ENCODE results near the gene ZNF552. TPM values are rescaled to one million over a fixed set of nuclear protein-coding genes. Genes with fewer than 3 reads are reported as not detected.

Gene ZNF552
- total and polyA plus RNA-seq, 2 donors (not counting 1 experiment from before 2014, with no cell fraction given), result 6.7 to 21.7 TPM

DNA sequence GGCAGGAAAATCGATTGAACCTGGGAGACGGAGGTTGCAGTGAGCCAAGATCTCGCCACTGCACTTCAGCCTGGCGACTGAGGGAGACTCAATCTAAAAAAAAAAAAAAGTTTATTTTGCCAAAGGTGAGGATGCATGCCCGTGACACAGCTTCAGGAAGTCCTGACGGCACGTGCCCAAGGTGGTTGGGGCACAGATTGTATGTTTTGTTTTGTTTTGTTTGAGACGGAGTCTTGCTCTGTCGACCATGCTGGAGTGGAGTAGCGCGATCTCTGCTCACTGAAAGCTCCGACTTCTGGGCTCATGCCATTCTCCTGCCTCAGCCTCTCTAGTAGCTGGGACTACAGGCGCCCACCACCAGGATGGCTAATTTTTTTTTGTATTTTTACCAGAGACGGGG lies 3.3 kb upstream of the ZNF552 start:
- ATAC-seq (ENCODE audit: low read depth), result no peak
- Mint-ChIP-seq H3K4me3 (no peak overlapping the region), H3K27me3 (no peaks in the 10 kb centered on the region), H3K4me1 (peaks cover 54% of the 10 kb centered on the region), H3K9me3 (ENCODE audit: insufficient read depth) (no peaks in the 10 kb centered on the region), H3K27ac (no peak overlapping the region)
- Histone ChIP-seq H3K27me3 (replicated peaks in 1 of 4; ENCODE audit: control extremely low read depth in 1 of 4, control insufficient read depth in 3 of 4, insufficient read depth in 4 of 4, low read length in 3 of 4) (no peaks in the 10 kb centered on the region), H3K4me2 (replicated peaks; ENCODE audit: low read depth, low read length, poor library complexity, severe bottlenecking) (no peak overlapping the region), H3K4me3 (ENCODE audit: control extremely low read depth in 1 of 5, extremely low read depth in 1 of 5, insufficient read depth in 1 of 5, low read depth in 2 of 5, low read length in 4 of 5) (no peak overlapping the region), H3K79me2 (ENCODE audit: control insufficient read depth, insufficient read depth, low read length) (peaks cover 80% of the 10 kb centered on the region), H4K20me1 (ENCODE audit: control insufficient read depth, insufficient read depth, low read length, poor library complexity, severe bottlenecking) (no peaks in the 10 kb centered on the region), H2AFZ (ENCODE audit: insufficient read depth, low read depth, low read length, poor library complexity, severe bottlenecking) (no peak overlapping the region), H3K27ac (ENCODE audit: low read length in 2 of 2) (no peak overlapping the region), H3K4me1 (ENCODE audit: control insufficient read depth in 2 of 2, insufficient read depth in 2 of 2, low read length in 2 of 2) (peaks cover 19 to 27% of the 10 kb centered on the region in 2 donors), H3K9me3 (ENCODE audit: control extremely low read depth in 1 of 3, control insufficient read depth in 2 of 3, insufficient read depth in 1 of 3, low read length in 2 of 3) (no peaks in the 10 kb centered on the region), H3K36me3 (replicated peaks in 1 of 2; ENCODE audit: control extremely low read depth in 1 of 2, control insufficient read depth in 1 of 2, extremely low read depth in 1 of 2, insufficient read depth in 2 of 2, low read length in 1 of 2) (no peaks in the 10 kb centered on the region), H3K9ac (ENCODE audit: low read length) (no peak overlapping the region)
- ChIA-PET CTCF (no interaction called here), POLR2A (no interaction called here)
- TF ChIP-seq, protein P1, sequence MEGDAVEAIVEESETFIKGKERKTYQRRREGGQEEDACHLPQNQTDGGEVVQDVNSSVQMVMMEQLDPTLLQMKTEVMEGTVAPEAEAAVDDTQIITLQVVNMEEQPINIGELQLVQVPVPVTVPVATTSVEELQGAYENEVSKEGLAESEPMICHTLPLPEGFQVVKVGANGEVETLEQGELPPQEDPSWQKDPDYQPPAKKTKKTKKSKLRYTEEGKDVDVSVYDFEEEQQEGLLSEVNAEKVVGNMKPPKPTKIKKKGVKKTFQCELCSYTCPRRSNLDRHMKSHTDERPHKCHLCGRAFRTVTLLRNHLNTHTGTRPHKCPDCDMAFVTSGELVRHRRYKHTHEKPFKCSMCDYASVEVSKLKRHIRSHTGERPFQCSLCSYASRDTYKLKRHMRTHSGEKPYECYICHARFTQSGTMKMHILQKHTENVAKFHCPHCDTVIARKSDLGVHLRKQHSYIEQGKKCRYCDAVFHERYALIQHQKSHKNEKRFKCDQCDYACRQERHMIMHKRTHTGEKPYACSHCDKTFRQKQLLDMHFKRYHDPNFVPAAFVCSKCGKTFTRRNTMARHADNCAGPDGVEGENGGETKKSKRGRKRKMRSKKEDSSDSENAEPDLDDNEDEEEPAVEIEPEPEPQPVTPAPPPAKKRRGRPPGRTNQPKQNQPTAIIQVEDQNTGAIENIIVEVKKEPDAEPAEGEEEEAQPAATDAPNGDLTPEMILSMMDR (IDR thresholded peaks at IDR 0.05), result no peak
- no peak for TF ChIP-seq EZH2 (IDR thresholded peaks at IDR 0.05; ENCODE audit: borderline replicate concordance, insufficient read depth, low read depth, low read length, poor library complexity, severe bottlenecking)
- intact Hi-C loops (cut with micrococcal nuclease), result loop anchor here (5.0 to 10.0 kb wide), 5 partner anchors 91 to 383 kb away; partner anchors contain the start of genes ZNF211, ZNF417, ZNF671 and ZNF749
- 100% methylated on average over 8 of the region's 14 CpGs for WGBS (ENCODE audit: insufficient coverage)
- no peak for DNase-seq

DNA sequence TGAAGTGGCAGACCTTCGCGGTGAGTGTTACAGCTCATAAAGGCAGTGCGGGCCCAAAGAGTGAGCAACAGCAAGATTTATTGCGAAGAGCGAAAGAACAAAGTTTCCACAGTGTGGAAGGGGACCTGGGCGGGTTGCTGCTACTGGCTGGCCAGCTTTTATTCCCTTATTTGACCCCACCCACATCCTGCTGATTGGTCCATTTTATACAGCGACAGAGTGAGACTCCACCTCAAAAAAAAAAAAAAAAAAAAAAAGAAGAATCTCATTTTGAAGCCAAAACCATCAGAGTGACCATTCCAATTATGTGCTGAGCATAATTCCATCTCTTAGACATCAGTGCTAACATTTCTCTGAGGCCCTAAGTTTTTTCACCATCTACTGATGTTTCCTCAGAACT lies 1.9 kb upstream of the ZNF552 start:
- no peaks in the 10 kb centered on the region for H3K27me3 Mint-ChIP-seq
- Histone ChIP-seq H3K27ac (ENCODE audit: low read length in 2 of 2) (no peak overlapping the region), H3K79me2 (ENCODE audit: control insufficient read depth, insufficient read depth, low read length) (peaks cover 83% of the 10 kb centered on the region), H3K36me3 (replicated peaks in 1 of 2; ENCODE audit: control extremely low read depth in 1 of 2, control insufficient read depth in 1 of 2, extremely low read depth in 1 of 2, insufficient read depth in 2 of 2, low read length in 1 of 2) (peaks cover 0 to 3% of the 10 kb centered on the region in 2 experiments), H3K9me3 (ENCODE audit: control extremely low read depth in 1 of 3, control insufficient read depth in 2 of 3, insufficient read depth in 1 of 3, low read length in 2 of 3) (no peaks in the 10 kb centered on the region), H3K4me3 (ENCODE audit: control extremely low read depth in 1 of 5, extremely low read depth in 1 of 5, insufficient read depth in 1 of 5, low read depth in 2 of 5, low read length in 4 of 5) (no peak overlapping the region), H3K4me1 (ENCODE audit: control insufficient read depth in 2 of 2, insufficient read depth in 2 of 2, low read length in 2 of 2) (peaks cover 22 to 36% of the 10 kb centered on the region in 2 donors), H2AFZ (ENCODE audit: insufficient read depth, low read depth, low read length, poor library complexity, severe bottlenecking) (no peak overlapping the region), H3K4me2 (replicated peaks; ENCODE audit: low read depth, low read length, poor library complexity, severe bottlenecking) (no peak overlapping the region), H3K9ac (ENCODE audit: low read length) (no peak overlapping the region), H3K27me3 (replicated peaks in 1 of 4; ENCODE audit: control extremely low read depth in 1 of 4, control insufficient read depth in 3 of 4, insufficient read depth in 4 of 4, low read length in 3 of 4) (no peaks in the 10 kb centered on the region), H4K20me1 (ENCODE audit: control insufficient read depth, insufficient read depth, low read length, poor library complexity, severe bottlenecking) (no peaks in the 10 kb centered on the region)
- ChIA-PET POLR2A (no interaction called here), CTCF (interaction anchor here (0.7 kb wide), 1 partner anchor 1398 kb away, joined by 3 read pairs; no protein-coding TSS in a partner anchor)
- H3K4me1 Mint-ChIP-seq, result peaks cover 58% of the 10 kb centered on the region
- intact Hi-C loops (cut with micrococcal nuclease), result loop anchor here (5.0 to 10.0 kb wide), 5 partner anchors 89 to 382 kb away; partner anchors contain the start of genes ZNF211, ZNF417, ZNF671 and ZNF749
- no peaks in the 10 kb centered on the region for H3K9me3 Mint-ChIP-seq (ENCODE audit: insufficient read depth)
- 98% methylated on average over 4 of the region's 7 CpGs for WGBS (ENCODE audit: insufficient coverage)
- no peak for TF ChIP-seq EZH2 (IDR thresholded peaks at IDR 0.05; ENCODE audit: borderline replicate concordance, insufficient read depth, low read depth, low read length, poor library complexity, severe bottlenecking)
- TF ChIP-seq, protein P1 (IDR thresholded peaks at IDR 0.05), result no peak
- peak overlapping the region; percentile 19 for H3K4me3 Mint-ChIP-seq
- H3K27ac Mint-ChIP-seq, result no peak overlapping the region
- DNase-seq, result no peak
- ATAC-seq (ENCODE audit: low read depth), result no peak
